Stomach (tissue), 4 donors: ENCODE data around the gene VEZF1.
A peak's percentile ranks its signal among the peaks of the same experiment; 100 is the strongest.

Source experiments
- EP300 ChIP-seq: sonication (generic); formaldehyde crosslinking; IDR thresholded peaks from one replicate; pipeline ENCODE4 v1.6.1; 2017; ENCODE audit warnings: antibody characterized with exemption
- POLR2A ChIP-seq, 4 donors: fragments of 450-650 bp; IDR thresholded peaks; one replicate each; pipeline ENCODE4 v1.6.1; 2016; ENCODE audit warnings: antibody characterized with exemption in 4 of 4, control low read depth in 2 of 4, mild to moderate bottlenecking in 1 of 4, moderate library complexity in 1 of 4
- POLR2AphosphoS5 ChIP-seq, 3 donors: sonication (generic); formaldehyde crosslinking; IDR thresholded peaks; one replicate each; pipeline ENCODE4 v1.6.1; 2016; ENCODE audit warnings: antibody characterized with exemption in 3 of 3
- TF ChIP-seq, protein P1 (sequence below), 7 experiments: fragments of 450-650 bp in 4 of 7; fragments of 200-600 bp in 3 of 7; sonication (generic) in 3 of 7; IDR thresholded peaks; one replicate each; pipeline ENCODE4 v1.5.1; 2016 to 2019; ENCODE audit warnings: antibody characterized with exemption in 7 of 7, control low read depth in 2 of 7, mild to moderate bottlenecking in 1 of 7

DNA sequence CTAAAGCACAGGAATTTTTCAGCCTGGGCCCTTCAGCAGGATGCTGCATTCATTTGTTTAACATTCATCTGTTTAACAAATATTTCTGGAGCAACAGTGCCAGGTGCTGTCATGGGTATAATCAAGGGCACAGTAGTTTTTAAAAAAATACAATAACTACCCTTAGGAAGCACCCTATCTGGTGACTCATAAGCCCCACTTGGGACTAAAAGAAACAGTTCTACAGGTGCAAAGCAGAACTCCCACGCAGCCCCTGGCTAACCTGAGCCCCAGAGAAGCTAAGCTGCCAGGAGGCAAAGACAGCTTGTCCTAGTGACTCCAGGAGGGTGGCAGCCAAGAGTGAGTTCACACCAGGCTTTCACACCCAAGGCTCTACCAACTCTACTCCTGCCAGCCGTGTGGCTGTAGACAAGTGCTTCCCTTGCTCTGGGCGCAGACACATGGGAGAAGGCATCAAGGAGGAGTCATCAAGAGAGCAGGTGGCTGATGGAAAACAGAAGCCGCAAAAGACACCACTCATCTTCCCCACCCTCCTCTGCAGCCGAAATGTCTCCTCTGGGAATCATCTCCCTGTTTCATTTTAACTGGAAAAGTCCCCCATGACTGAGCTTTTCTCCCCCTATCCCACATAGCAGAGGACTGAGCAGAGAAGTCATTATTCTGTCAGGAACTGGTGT is 47.3 kb downstream of the VEZF1 start:
- TF ChIP-seq, protein P1, sequence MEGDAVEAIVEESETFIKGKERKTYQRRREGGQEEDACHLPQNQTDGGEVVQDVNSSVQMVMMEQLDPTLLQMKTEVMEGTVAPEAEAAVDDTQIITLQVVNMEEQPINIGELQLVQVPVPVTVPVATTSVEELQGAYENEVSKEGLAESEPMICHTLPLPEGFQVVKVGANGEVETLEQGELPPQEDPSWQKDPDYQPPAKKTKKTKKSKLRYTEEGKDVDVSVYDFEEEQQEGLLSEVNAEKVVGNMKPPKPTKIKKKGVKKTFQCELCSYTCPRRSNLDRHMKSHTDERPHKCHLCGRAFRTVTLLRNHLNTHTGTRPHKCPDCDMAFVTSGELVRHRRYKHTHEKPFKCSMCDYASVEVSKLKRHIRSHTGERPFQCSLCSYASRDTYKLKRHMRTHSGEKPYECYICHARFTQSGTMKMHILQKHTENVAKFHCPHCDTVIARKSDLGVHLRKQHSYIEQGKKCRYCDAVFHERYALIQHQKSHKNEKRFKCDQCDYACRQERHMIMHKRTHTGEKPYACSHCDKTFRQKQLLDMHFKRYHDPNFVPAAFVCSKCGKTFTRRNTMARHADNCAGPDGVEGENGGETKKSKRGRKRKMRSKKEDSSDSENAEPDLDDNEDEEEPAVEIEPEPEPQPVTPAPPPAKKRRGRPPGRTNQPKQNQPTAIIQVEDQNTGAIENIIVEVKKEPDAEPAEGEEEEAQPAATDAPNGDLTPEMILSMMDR (IDR thresholded peaks at IDR 0.05), result no peak
- TF ChIP-seq POLR2A (IDR thresholded peaks at IDR 0.05) (no peak), POLR2AphosphoS5 (IDR thresholded peaks at IDR 0.05) (peak in 2 of 3 donors; percentile 17 to 26), EP300 (no peak)
